ENCODE data around the gene SLC26A1.

DNA sequence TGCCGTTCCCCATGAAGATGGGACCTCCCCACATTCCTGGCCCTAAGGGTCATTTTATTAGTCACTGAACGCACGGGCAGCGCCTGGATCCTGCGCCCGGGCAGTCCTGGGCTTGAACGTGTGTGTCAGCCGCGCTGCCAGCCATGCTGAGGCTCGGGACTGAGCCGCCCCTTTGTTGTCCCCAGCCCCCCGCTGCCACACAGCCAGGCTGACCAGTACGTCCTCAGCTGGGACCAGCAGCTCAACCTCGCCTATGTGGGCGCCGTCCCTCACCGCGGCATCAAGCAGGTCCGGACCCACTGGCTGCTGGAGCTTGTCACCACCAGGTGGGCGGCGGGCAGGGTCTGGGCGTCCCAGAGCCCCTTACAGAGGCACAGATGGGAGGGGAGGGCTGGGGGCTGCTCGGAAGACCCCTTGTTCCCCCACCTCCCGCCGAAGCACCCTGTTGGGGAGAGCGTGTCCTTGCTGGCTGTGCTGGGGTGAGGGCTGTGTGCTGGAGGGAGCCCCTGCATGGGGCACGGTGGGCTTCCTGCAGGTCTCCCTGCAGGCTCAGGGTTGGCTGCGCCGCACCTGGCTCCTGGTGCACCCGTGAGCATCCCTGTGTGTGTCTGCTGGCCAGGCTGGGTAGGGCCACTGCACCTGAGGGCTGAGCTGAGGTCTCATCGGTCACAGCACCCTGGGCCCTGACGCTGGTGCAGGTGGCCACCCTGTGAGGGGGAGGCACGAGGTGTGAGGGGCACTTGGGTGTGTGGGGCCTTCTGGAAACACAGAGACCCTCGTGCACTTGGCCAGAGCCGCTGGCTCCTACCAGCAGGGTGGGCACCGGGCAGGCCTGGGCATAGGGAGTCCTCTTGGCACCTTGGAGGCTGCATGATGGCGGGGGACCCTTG, 5.3 kb downstream of the SLC26A1 start:
- TF ChIP-seq, protein P1, sequence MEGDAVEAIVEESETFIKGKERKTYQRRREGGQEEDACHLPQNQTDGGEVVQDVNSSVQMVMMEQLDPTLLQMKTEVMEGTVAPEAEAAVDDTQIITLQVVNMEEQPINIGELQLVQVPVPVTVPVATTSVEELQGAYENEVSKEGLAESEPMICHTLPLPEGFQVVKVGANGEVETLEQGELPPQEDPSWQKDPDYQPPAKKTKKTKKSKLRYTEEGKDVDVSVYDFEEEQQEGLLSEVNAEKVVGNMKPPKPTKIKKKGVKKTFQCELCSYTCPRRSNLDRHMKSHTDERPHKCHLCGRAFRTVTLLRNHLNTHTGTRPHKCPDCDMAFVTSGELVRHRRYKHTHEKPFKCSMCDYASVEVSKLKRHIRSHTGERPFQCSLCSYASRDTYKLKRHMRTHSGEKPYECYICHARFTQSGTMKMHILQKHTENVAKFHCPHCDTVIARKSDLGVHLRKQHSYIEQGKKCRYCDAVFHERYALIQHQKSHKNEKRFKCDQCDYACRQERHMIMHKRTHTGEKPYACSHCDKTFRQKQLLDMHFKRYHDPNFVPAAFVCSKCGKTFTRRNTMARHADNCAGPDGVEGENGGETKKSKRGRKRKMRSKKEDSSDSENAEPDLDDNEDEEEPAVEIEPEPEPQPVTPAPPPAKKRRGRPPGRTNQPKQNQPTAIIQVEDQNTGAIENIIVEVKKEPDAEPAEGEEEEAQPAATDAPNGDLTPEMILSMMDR (IDR thresholded peaks at IDR 0.05): no peak
- no peak for TF ChIP-seq EP300 (IDR thresholded peaks at IDR 0.05)
- no peak for TF ChIP-seq POLR2A (IDR thresholded peaks at IDR 0.05)

All from tibial nerve (tissue), 4 donors.